SKM-1 treated with dmso at 0.1 percent for 144 hours (cell line): ENCODE data around the gene VARS1.
"Not testable (repeated sequence)": the region's sequence is repeated elsewhere in the genome, so short reads cannot be mapped to it uniquely, and the experiment has no call there.

Experiments
- DNase-seq: peaks from one replicate; lab custom pipeline; 2025; ENCODE audit not compliant: unreplicated experiment; lab: John Stamatoyannopoulos, UW

Gene VARS1

DNA sequence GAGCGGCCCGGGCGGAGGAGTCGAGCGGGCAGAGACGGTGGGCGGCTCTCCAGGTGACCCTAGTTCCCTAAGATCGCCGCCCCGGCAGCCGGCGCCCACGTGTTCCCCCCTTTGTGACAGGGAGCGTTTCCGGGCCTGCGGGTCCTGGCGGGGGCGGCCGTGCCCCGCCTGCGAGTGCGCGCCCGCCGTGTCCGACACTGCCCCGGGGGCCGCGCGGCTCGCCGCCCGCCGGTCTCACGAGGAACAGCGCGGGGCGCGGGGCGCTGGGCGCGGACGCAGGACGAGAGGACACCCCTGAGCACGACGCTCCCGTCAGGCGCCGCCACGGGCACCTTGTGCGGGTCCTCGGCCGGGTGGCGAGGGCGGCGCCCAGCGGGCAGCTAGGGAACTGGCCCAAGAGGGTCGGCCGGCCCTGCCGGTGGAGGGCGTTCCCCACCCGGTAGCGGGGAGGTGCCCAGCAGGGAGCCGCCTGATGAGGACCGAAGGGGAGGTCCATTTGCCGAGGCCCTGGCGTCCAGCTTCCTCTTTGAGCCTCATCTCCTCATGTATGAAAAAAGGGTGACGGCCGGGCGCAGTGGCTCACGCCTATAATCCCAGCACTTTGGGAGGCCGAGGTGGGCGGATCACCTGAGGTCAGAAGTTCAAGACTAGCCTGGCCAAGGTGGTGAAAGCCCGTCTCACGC is at the start of gene VARS1:
Gene VARS1, minus strand, starts transcription at position 137 of the 683 bp plus-strand sequence. CDS start 535 bp downstream, outside the sequence.
- DNase-seq = peak; percentile 92

DNA sequence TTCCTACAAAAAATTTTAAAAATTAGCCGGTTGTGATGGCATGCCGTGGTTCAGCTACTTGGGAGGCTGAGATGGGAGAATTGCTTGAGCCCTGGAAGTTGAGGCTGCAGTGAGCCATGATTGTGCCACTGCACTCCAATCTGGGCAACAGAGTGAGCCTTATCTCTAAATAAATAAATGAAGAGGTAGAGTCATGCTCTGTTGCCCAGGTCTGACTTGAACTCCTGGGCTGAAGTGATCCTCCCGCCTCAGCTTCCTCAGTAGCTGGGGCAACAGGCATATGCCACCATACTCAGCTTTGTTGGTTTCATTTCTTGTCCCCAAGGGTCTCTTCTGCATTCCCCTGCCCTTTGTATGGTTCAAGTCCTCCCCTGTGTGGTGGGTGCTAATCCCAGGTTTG is 49.0 kb upstream of the VARS1 start:
- no peak for DNase-seq

DNA sequence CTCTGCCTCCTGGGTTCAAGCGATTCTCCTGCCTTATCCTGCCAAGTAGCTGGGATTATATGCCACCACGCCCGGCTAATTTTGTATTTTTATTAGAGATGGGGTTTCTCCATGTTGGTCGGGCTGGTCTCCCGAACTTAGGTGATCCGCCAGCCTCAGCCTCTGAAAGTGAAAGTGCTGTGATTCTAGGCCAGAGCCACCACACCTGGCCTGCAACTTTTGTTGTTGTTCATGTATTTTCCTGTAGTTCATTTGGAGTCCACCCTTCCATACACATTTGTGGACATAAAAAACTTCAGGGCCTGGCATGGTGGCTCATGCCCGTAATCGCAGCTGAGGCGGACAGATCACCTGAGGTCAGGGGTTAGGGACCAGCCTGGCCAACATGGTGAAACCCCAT is 46.5 kb upstream of the VARS1 start:
- no peak for DNase-seq

DNA sequence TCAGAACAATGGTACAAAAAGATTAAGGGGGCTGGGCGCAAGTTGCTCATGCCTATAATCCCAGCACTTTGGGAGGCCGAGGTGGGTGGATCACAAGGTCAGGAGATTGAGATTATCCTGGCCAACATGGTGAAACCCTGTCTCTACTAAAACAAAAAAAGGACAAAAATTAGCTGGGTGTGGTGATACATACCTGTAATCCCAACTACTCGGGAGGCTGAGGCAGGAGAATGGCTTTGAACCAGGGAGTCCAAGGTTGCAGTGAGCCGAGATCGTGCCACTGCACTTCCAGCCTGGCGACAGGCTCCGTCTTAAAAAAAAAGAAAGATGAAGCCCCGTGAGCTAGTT is 44.2 kb upstream of the VARS1 start:
- DNase-seq = not testable (repeated sequence)

DNA sequence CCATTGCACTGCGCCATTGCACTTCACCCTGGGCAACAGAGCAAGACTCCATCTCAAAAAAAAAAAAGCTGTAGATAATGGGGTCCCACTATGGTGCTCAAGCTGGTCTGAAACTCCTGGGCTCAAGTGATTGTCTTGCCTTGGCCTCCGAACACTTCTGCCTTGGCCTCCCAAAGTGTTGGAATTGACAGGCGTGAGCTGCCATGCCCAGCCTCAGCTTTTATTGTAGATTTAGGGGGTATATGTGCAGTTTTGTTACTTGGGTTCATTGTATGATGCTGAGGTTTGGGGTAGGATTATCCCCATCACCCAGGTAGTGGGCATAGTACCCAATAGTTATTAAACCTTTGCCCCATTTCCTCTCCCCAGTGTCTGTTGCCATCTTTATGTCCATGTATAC is 43.4 kb upstream of the VARS1 start:
- DNase-seq = no peak

DNA sequence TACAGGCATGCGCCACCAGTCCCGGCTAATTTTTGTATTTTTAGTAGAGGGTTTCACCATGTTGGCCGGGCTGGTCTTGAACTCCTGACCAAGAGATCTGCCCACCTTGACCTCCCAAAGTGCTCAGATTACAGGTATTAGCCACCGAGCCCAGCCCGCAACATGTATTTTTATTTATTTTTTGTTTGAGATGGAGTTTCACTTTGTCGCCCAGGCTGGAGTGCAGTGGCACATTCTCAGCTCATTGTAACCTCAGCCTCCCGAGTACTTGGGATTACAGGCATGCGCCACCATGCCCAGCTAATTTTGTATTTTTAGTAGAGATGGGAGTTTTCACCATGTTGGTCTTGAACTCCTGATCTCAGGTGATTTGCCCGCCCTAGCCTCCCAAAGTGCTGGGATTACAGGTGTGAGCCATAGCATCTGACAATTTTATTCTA is 42.6 kb upstream of the VARS1 start:
- DNase-seq = not testable (repeated sequence)

DNA sequence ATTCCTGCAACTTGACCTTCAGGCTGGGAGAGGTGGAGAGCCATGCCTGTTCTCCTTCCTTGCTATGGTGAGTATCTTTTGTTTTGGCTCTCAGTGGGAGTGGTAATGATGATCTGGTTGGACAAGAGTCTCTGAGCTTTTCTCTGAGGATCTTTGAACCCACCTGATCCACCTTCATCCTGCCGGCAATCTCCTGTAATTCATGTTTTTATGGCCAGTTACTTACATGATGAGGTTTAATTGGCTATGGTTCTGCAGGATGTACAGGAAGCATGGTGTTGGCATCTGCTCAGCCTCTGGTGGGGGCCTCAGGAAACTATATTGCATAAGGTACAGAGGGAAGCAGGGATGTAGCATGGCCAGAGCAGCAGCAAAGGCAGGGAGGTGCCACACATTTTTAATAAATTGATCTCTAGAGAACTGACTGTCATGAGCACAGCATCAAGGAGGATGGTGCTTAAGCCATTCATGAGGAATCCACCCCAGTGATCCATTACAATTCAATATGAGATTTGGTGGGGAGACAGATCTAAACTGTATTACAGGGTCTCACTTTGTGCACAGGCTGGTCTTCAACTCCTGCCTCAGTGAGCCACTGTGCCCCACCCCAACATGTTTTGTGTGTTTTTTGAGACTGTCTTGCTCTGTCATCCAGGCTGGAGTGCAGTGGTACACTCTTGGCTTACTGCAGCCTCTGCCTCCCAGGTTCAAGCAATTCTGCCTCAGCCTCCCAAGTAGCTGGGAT is 42.0 kb upstream of the VARS1 start:
- DNase-seq = no peak

DNA sequence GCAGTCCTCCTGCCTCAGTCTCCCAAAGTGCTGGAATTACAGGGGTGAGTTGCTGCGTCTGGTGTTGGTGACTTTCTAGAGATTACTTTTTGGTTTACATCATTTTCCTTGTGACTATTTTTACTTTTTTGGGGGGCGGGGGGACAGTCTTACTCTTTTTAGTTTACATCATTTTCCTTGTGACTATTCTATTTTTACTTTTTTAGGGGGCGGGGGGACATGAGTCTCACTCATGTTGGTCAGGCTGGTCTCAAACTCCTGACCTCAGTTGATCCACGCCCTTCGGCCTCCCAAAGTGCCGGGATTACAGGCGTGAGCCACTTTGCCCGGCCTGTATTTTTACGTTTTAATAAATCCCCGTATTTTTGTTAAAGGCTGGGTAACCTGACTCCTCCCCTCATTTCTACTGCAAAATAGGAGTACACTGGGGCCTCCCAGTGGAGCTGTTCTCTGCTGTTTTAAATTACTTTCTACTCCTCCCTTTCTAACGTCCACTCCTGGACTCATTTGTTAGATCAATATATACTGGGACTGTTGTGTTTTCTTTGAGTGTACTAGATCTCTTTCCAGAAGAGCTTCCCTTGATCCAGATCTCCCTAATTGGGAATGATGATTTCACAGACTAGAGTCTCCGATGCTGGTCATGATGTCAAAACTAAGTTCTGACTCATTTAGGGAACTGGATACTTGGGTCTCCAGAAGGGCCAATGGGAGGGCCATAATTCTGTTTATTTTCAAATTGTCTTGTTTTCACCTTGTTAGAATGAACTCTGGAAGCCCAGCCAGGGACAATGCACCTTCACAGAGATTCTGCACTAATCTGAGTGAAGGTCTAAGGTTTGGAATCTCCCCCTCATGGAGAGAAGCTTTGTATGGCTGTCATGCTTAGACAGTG is 41.2 kb upstream of the VARS1 start:
- no peak for DNase-seq

DNA sequence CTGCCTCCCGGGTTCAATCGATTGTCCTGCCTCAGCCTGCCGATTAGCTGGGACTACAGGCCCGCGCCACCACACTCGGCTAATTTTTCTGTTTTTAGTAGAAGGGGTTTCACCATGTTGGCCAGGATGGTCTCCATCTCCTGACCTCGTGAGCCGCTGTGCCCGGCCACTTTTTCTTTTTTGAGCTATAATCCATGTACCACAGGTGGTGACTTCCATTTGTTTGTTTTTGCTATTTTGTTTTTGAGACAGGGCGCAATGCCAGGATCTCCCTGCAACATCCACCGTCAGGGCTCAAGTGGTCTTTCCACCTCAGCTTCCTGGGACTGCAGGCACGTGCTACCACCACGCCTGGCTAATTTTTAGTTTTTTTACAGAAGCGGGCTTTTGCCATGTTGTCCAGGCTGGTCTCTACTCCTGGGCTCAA is 40.5 kb upstream of the VARS1 start:
- no peak for DNase-seq

DNA sequence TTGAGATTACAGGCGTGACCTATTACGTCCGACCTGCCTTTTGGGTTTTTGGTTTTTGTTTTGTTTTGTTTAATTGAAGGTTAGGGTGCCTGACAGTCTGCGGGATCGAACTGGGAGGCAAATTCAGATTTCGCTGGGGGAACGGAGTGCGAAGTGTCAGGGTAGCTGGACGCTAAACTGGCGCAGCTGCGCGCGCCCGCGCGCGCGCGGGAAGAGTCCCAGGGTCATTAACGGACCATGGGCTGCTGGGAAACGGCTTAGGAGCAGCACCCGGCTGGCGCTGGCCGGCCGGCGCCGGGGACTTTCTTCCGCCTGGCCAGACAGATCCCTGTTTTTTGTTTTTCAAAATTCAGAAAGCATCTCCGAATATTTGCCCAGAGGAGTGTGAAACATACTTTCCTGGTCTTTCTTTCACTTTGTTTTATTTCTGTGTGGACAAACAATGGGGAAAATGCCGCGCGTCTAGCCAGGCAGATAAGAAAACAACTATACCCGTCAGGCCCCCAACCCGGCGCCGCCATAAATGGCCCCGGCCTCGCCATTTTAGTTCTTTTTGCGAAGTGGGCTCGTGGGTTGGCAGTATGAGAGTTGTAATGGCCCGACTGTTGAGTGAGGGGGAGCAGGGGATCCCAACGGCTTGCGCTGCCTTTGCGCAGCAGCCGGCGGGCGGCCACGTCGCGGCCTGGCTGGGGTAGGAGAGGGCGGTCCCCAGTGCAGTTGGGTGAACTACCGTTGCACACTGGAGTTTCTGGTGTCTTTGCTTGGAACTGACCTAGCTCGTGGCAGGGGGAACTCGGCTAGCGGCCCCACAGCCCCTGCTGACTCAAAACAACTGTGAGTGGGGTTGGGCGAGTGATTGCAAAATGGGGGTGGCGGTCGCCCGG is 39.1 kb upstream of the VARS1 start:
- peak; percentile 91 for DNase-seq

DNA sequence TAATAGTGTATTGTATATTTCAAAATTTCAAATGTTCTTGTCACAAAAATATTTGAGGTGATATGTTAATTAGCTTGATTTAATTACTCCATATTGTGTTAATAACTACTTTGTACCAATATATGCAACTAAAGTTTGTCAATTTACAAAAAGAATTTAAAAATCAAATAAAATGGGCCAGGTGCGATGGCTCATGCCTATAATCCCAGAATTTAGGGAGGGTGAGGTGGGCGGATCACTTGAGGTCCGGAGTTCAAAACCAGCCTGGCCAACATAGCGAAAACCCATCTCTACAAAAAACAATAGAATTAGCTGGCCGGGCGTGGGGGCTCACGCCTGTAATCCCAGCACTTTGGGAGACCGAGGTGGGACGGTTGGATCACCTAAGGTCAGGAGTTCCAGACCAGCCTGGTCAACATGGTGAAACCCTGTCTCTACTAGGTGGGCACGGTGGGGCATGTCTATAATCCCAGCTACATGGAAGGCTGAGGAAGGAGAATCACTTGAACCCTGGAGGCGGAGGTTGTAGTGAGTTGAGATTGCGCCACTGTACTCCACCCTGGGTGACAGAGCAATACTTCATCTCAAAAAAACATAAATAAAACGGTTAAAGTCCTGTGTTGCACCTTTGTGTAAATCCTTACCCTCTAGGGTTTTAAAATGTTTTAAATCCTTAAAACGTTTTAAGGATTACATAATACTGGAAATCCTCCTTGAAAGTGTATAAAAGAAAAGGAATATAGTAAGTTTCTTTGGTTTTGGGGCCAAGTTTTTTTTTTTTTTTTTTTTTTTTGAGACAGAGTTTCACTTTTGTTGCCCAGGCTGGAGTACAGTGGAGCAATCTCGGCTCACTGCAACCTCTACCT is 36.0 kb upstream of the VARS1 start:
- DNase-seq = no peak

DNA sequence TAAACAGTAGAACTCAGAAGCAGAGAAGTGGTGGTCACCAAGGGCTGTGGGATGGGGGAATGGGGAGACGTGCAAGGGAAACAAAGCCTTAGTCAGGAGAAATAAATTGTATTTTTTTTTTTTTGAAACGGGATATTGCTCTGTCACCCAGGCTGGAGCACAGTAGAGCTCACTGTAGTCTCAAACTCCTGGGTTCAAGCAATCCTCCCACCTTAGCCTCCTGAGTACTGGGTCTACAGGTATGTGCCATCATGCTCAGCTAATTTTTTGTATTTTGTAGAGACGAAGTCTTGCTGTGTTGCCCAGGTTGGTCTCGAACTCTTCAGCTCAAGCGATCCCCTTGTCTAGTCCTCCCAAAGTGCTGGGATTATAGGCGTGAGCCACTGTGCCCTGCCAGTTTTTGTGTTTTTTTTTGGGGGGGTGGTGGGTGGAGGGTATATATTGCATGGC is 35.4 kb upstream of the VARS1 start:
- no peak for DNase-seq

DNA sequence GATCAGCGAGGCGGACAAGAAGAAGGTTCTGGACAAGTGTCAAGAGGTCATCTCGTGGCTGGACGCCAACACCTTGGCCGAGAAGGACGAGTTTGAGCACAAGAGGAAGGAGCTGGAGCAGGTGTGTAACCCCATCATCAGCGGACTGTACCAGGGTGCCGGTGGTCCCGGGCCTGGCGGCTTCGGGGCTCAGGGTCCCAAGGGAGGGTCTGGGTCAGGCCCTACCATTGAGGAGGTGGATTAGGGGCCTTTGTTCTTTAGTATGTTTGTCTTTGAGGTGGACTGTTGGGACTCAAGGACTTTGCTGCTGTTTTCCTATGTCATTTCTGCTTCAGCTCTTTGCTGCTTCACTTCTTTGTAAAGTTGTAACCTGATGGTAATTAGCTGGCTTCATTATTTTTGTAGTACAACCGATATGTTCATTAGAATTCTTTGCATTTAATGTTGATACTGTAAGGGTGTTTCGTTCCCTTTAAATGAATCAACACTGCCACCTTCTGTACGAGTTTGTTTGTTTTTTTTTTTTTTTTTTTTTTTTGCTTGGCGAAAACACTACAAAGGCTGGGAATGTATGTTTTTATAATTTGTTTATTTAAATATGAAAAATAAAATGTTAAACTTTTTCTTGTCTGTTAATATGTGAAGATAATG is 34.2 kb upstream of the VARS1 start:
- DNase-seq = peak; percentile 40

DNA sequence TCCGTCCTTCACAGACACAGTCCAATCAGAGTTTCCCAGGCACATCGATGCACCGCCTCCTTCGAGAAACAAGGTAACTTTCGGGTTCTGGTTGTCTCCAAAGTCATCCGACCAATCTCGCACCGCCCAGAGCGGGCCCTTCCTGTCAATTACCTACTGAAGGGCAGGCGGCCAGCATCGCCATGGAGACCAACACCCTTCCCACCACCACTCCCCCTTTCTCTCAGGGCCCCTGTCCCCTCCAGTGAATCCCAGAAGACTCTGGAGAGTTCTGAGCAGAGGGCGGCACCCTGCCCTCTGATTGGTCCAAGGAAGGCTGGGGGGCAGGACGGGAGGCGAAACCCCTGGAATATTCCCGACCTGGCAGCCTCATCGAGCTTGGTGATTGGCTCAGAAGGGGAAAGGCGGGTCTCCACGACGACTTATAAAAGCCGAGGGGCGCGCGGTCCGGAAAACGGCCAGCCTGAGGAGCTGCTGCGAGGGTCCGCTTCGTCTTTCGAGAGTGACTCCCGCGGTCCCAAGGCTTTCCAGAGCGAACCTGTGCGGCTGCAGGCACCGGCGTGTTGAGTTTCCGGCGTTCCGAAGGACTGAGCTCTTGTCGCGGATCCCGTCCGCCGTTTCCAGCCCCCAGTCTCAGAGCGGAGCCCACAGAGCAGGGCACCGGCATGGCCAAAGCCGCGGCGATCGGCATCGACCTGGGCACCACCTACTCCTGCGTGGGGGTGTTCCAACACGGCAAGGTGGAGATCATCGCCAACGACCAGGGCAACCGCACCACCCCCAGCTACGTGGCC is 31.9 kb upstream of the VARS1 start, which contains the start of gene HSPA1B:
Gene HSPA1B, plus strand, starts transcription at position 453 of the 794 bp plus-strand sequence. Its CDS starts 213 bp downstream, at position 666.
- DNase-seq = peak; percentile 99

DNA sequence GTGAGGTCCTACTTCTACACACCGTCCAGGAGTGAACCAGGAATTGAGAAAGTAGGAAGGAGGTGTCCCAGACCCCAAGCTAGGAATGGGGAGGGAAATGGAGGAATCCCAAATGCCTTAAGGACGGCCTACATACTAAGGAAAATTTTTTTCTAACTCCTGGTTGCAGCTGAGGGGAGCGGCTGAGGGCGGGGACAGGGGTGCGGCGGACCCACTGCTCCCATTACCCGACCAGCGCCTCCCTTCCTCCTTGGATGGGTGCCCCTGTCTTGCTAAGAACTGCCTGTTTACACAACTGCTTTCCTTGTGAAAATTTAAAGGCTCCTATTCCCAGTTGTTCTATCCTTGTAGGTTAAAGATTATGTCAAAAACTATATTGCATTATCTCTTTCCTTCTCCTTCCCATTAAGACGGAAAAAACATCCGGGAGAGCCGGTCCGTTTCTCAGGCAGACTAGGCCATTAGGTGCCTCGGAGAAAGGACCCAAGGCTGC is 31.3 kb upstream of the VARS1 start:
- DNase-seq = peak; percentile 79

DNA sequence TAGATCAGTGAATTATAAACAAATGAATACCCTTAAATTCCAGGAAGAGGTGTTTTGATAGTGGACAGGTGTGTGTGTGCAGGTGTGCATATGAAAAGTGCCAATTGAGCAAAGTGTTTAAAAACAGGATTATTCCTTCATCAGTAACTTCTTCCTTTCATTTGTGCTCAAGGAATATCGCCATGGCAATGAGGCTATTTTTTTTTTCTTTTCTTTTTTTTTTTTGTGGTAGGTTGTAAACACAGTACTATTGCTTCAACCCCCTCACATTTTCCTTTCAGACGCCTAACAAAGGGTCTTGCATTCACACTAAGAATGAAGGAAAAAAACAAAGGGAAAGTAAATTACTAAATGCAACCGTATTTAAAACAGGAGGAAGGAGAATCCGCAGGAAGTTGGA is 30.0 kb upstream of the VARS1 start:
- DNase-seq = no peak

DNA sequence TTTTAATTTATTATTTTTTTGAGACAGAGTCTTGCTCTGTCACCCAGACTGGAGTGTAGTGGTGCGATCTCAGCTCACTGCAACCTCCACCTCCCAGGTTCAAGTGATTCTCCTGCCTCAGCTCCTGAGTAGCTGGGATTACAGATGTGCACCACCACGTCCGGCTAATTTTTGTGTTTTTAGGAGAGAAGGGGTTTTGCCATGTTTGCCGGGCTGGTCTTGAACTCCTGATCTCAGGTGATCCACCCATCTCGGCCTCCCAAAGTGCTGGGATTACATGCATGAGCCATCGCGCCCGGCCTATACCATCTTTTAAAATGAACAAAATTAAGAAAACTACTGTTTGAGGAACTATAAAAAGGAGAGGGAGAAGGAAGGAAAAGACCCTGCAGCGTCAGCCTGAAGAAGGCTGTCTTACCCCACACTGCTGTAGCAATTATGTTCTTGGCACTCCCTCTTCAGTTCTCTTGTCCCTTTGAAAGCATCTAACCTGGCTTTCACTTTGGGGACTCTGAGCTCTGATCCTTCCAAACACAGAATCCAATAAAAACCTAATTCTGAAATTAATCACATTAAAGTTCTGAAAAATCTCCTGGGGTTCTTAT is 28.1 kb upstream of the VARS1 start:
- not testable (repeated sequence) for DNase-seq
